ENCODE results near the gene TLE1.

GRCh38 chr9:81556923-81557322 is 132.4 kb downstream of the TLE1 start:
- TF ChIP-seq CTCF (IDR thresholded peaks at IDR 0.05 in 2 of 3, conservative IDR thresholded peaks at IDR 0.05 in 1 of 3; ENCODE audit: control insufficient read depth in 2 of 3, extremely low read depth in 1 of 3, insufficient read depth in 1 of 3, low read depth in 3 of 3, low read length in 3 of 3) (no peak), NR2C2 (IDR thresholded peaks at IDR 0.05; ENCODE audit: borderline replicate concordance, control insufficient read depth, insufficient read length, low read depth) (no peak)

Measured in GM12878 (cell line).